Hepatocyte (in vitro differentiated cells): Measurements from ENCODE around the gene CDH12. TPM values are rescaled to one million over a fixed set of nuclear protein-coding genes. Genes with fewer than 3 reads are reported as not detected.
"Not testable (repeated sequence)": the region's sequence is repeated elsewhere in the genome, so short reads cannot be mapped to it uniquely, and the experiment has no call there.

Experiments used
- DNase-seq: peaks from one replicate; pipeline ENCODE4 v3.0.0-alpha.2; 2016; ENCODE audit warnings: low spot score
- H2AFZ ChIP-seq: fragments of 200-600 bp; sonication (generic); 2 replicates; pipeline ENCODE4 v1.6.0; 2016; ENCODE audit warnings: antibody characterized with exemption, mild to moderate bottlenecking
- H3K27ac ChIP-seq: fragments of 200-600 bp; sonication (generic); 2 replicates; pipeline ENCODE4 v1.5.1; 2016; ENCODE audit warnings: mild to moderate bottlenecking
- H3K27me3 ChIP-seq: fragments of 200-600 bp; sonication (generic); 2 replicates; pipeline ENCODE4 v1.6.1; 2016
- H3K36me3 ChIP-seq: fragments of 200-600 bp; sonication (generic); replicated peaks from 2 replicates; pipeline ENCODE4 v1.5.1; 2016; ENCODE audit warnings: low read depth; ENCODE audit not compliant: insufficient read depth
- H3K4me1 ChIP-seq: fragments of 200-600 bp; sonication (generic); 2 replicates; pipeline ENCODE4 v1.5.1; 2016; ENCODE audit warnings: mild to moderate bottlenecking, moderate library complexity; ENCODE audit not compliant: insufficient read depth
- H3K4me2 ChIP-seq: fragments of 200-600 bp; sonication (generic); 2 replicates; pipeline ENCODE4 v1.6.0; 2016
- H3K4me3 ChIP-seq: fragments of 200-600 bp; sonication (generic); 2 replicates; pipeline ENCODE4 v1.5.1; 2016; ENCODE audit warnings: mild to moderate bottlenecking
- H3K79me2 ChIP-seq: fragments of 200-600 bp; sonication (generic); 2 replicates; pipeline ENCODE4 v1.6.0; 2017; ENCODE audit warnings: mild to moderate bottlenecking
- H3K9me2 ChIP-seq: fragments of 200-600 bp; sonication (generic); replicated peaks from 2 replicates; pipeline ENCODE4 v1.6.0; 2017; ENCODE audit warnings: mild to moderate bottlenecking; ENCODE audit not compliant: insufficient read depth
- H3K9me3 ChIP-seq: fragments of 200-600 bp; sonication (generic); 2 replicates; pipeline ENCODE4 v1.5.1; 2016; ENCODE audit warnings: low read depth, mild to moderate bottlenecking
- H4K20me1 ChIP-seq: fragments of 200-600 bp; sonication (generic); 2 replicates; pipeline ENCODE4 v1.6.0; 2016; ENCODE audit warnings: mild to moderate bottlenecking; ENCODE audit not compliant: insufficient read depth, poor library complexity, severe bottlenecking
- CTCF ChIP-seq: fragments of 200-600 bp; sonication (generic); IDR thresholded peaks from 2 replicates; pipeline ENCODE4 v1.5.1; 2016; ENCODE audit warnings: antibody characterized with exemption, mild to moderate bottlenecking; ENCODE audit not compliant: poor library complexity
- WGBS: methylation state at CpG from one replicate; pipeline ENCODE4 v1.1.6; 2016; ENCODE audit warnings: low lambda C conversion rate; ENCODE audit errors: missing lambda C conversion rate; 5-methylcytosine and 5-hydroxymethylcytosine counted together
- polyA plus RNA-seq: library from polyadenylated mRNA; unstranded; fragments of >200 nt; fragmentation: Nextera tagmentation; extraction: Ambion mirVana; gene quantifications from 2 replicates; pipeline ENCODE4 v1.2.1, GENCODE V29; 2016
- total RNA-seq: library from RNA; depleted of rRNA; stranded (reverse); fragments of >200 nt; gene quantifications from 2 replicates; pipeline ENCODE4 v1.2.3, GENCODE V29; 2014

CDH12 gene
- total and polyA plus RNA-seq, 2 experiments from 2014 or later, result 15.4 to 44.5 TPM

- H3K4me3 ChIP-seq, H2AFZ ChIP-seq, H3K36me3 ChIP-seq, H4K20me1 ChIP-seq, H3K27ac ChIP-seq, H3K79me2 ChIP-seq, H3K27me3 ChIP-seq, H3K9me3 ChIP-seq, H3K4me1 ChIP-seq, H3K9me2 ChIP-seq: not testable (repeated sequence)
- peak overlapping the region; percentile 64 for H3K4me2 ChIP-seq
- TF ChIP-seq CTCF, result peak; percentile 34
- peak; percentile 41 for DNase-seq
- WGBS, result 53% methylated on average over 8 of the region's 11 CpGs
These were observed 639.2 kb downstream of the CDH12 start for GRCh38 chr5:22213703-22214495.

GRCh38 chr5:22212254-22212991 is 640.7 kb downstream of the CDH12 start:
- not testable (repeated sequence) for H3K4me1 ChIP-seq, H3K9me2 ChIP-seq, H3K9me3 ChIP-seq, H3K36me3 ChIP-seq, H3K4me3 ChIP-seq, H3K27me3 ChIP-seq, H3K27ac ChIP-seq, H3K79me2 ChIP-seq, H4K20me1 ChIP-seq
- H2AFZ ChIP-seq, result peak overlapping the region; percentile 60
- peak; percentile 52 for DNase-seq
- WGBS, result 21% methylated on average over 14 of the region's 22 CpGs
- peak overlapping the region; percentile 64 for H3K4me2 ChIP-seq

DNA sequence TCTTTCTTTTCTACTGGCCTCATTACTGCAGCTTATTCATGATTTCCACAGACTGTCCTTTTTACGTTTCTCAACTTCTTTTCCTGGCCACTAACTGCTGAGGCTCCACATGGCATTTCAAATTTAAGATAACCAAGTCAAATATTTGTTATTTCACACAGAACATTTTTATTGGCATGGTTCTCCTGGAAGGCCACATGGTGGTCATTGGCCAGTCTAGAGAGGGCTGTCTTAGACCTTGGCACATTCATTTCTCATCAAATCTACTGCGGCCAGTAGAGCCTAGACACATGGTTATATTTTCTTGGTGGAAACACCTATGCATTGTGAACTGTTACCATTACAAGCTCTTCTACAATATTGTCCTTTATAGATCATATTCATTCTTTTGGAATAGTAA is 644.7 kb downstream of the CDH12 start:
- H3K9me2 ChIP-seq, H4K20me1 ChIP-seq, H3K4me1 ChIP-seq, H3K27ac ChIP-seq, H3K36me3 ChIP-seq, DNase-seq, H3K4me3 ChIP-seq, H3K79me2 ChIP-seq, H3K9me3 ChIP-seq, H2AFZ ChIP-seq, H3K27me3 ChIP-seq: not testable (repeated sequence)
- H3K4me2 ChIP-seq, result peak overlapping the region; percentile 7
- WGBS, result 70% methylated on average over 2 of the region's 2 CpGs

DNA sequence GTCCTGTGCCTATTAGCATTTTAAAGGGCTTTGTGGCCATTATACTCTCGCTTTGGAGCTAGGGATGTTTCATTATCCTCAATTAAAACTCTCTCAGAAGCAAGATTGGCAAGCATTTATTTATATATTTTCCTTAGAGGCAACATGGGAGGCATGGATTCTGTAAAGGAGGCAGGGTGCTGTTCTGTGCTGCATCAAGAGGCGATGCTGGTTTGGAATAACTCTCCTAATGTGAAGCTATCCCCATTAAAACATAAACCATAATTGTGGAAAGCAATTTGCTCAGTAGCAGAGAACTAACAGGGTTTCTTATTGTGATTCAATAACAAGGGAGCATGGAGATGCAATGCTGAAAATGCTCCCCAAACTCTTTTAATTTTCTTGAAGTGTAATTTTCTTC is 664.5 kb downstream of the CDH12 start:
- H3K27ac ChIP-seq, H4K20me1 ChIP-seq, H3K4me2 ChIP-seq, H3K9me2 ChIP-seq, H3K36me3 ChIP-seq, H3K27me3 ChIP-seq, H2AFZ ChIP-seq, DNase-seq, H3K4me3 ChIP-seq, H3K4me1 ChIP-seq, H3K9me3 ChIP-seq, H3K79me2 ChIP-seq: not testable (repeated sequence)
- WGBS, result 85% methylated on average over 2 of the region's 2 CpGs

DNA sequence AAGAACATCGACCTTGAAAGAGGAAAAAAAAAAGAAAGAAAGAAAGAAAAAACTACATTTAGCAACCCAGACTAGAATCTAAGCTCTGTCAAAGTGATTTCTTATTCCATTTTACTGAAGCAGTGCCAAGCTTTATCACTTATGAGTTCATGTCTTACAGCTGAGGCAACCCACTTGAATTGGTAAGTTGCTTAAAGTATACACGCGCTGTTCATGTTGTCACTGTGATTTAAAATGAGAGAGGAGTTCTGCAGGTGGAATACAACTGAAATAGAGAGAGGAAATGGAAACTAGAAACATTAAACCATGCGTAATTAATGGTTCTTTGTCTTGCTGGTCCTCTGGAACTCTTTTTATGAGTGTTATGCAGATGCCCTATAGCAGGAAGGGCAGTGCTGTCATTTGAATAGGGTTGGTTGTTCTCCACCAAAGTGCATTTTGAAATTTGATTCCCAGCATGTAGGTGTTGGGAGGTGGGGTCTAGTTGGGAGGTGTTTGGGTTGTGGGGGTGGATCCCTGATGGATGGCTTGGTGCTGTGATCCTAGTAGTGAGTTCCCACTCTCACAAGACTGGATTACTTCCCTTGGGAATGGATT is 665.4 kb downstream of the CDH12 start:
- DNase-seq, H4K20me1 ChIP-seq, H3K9me2 ChIP-seq, H3K9me3 ChIP-seq, H3K79me2 ChIP-seq, H3K4me1 ChIP-seq, H3K36me3 ChIP-seq, H3K27me3 ChIP-seq, H2AFZ ChIP-seq, H3K27ac ChIP-seq, H3K4me3 ChIP-seq, H3K4me2 ChIP-seq: not testable (repeated sequence)
- WGBS, result 76% methylated on average over 3 of the region's 4 CpGs

GRCh38 chr5:22169226-22169625 is 683.9 kb downstream of the CDH12 start:
- H2AFZ ChIP-seq, H3K27me3 ChIP-seq, H4K20me1 ChIP-seq, H3K9me2 ChIP-seq, H3K9me3 ChIP-seq, H3K4me3 ChIP-seq, H3K79me2 ChIP-seq, H3K27ac ChIP-seq, H3K36me3 ChIP-seq, DNase-seq, H3K4me2 ChIP-seq, H3K4me1 ChIP-seq: not testable (repeated sequence)
- WGBS, result 56% methylated on average over 2 of the region's 2 CpGs

DNA sequence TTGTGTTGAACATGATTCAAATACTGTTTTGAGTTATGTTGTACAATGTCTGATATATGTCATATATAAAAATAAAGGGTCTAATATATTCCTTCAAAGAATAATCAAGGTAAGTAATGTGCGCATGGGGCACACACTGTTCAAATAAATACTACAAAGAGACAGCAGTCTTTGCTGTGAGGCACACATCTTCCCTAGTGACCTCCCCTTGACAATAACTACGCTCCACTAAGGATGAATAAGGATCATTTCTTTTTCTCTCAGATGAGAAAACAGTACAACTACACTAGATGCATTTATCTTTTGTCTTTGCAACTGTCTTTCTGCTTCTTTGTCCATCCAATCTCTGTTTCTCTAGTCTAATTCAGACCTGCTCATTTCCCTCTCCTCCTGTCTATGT is 684.4 kb downstream of the CDH12 start:
- H3K4me2 ChIP-seq, H3K36me3 ChIP-seq, H3K4me1 ChIP-seq, H3K79me2 ChIP-seq, H2AFZ ChIP-seq, H3K9me3 ChIP-seq, H3K27ac ChIP-seq, H4K20me1 ChIP-seq, H3K27me3 ChIP-seq, H3K9me2 ChIP-seq, DNase-seq, H3K4me3 ChIP-seq: not testable (repeated sequence)
- no CpG with 5 or more reads among the region's 2 CpGs for WGBS

- not testable (repeated sequence) for H2AFZ ChIP-seq, H3K4me3 ChIP-seq, H3K27ac ChIP-seq, H3K79me2 ChIP-seq, H3K27me3 ChIP-seq, H3K4me1 ChIP-seq, H3K36me3 ChIP-seq, H3K9me3 ChIP-seq, DNase-seq, H4K20me1 ChIP-seq, H3K4me2 ChIP-seq, H3K9me2 ChIP-seq
- 70% methylated on average over 2 of the region's 2 CpGs for WGBS
These were observed 687.2 kb downstream of the CDH12 start for GRCh38 chr5:22165931-22166330.
